BE2C (cell line): ENCODE results near the gene CYP4A11.
"Not testable (repeated sequence)": the region's sequence is repeated elsewhere in the genome, so short reads cannot be mapped to it uniquely, and the experiment has no call there.

Experiments
- DNase-seq: peaks from one replicate; pipeline ENCODE4 v3.0.0-alpha.2; 2020
- H3K27me3 ChIP-seq: fragments of 250-450 bp; sonication (Bioruptor Pico); 2 replicates; pipeline ENCODE4 v1.5.1; 2020; ENCODE audit warnings: mild to moderate bottlenecking
- H3K36me3 ChIP-seq: fragments of 250-450 bp; sonication (Bioruptor Pico); 2 replicates; pipeline ENCODE4 v1.5.1; 2020; ENCODE audit warnings: mild to moderate bottlenecking
- H3K4me1 ChIP-seq: fragments of 250-450 bp; sonication (Bioruptor Pico); 2 replicates; pipeline ENCODE4 v1.5.1; 2020
- H3K4me3 ChIP-seq: 2 replicates; pipeline ENCODE4 v1.5.1; 2011; ENCODE audit warnings: low read depth, low read length
- H3K9me3 ChIP-seq: fragments of 250-450 bp; sonication (Bioruptor Pico); 2 replicates; pipeline ENCODE4 v1.5.1; 2020
- TF ChIP-seq, protein P1 (sequence below): IDR thresholded peaks from 2 replicates; pipeline ENCODE4 v1.5.1; 2012; ENCODE audit warnings: mild to moderate bottlenecking, low read depth, low read length

Gene CYP4A11

DNA sequence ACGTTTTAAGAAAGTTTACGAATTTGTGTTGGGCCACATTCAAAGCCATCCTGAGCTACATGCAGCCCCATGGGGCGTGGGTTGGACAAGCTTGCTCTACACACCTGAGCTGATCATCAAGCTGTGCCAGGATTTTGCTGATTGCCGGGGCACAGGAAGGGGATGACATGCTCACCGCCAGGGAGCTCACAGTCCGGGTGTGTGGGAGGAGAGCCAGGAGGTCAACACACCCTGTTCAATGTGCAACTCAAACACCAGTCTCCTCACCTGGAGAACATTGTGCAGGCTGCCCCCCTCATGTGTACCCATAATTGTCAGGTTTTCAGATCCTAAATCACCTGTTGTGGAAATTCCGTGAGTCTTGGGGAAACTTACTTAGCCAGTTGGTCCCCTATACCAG is 969 bp downstream of the CYP4A11 start:
- TF ChIP-seq, protein P1, sequence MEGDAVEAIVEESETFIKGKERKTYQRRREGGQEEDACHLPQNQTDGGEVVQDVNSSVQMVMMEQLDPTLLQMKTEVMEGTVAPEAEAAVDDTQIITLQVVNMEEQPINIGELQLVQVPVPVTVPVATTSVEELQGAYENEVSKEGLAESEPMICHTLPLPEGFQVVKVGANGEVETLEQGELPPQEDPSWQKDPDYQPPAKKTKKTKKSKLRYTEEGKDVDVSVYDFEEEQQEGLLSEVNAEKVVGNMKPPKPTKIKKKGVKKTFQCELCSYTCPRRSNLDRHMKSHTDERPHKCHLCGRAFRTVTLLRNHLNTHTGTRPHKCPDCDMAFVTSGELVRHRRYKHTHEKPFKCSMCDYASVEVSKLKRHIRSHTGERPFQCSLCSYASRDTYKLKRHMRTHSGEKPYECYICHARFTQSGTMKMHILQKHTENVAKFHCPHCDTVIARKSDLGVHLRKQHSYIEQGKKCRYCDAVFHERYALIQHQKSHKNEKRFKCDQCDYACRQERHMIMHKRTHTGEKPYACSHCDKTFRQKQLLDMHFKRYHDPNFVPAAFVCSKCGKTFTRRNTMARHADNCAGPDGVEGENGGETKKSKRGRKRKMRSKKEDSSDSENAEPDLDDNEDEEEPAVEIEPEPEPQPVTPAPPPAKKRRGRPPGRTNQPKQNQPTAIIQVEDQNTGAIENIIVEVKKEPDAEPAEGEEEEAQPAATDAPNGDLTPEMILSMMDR, result no peak
- no peaks in the 10 kb centered on the region for H3K9me3 ChIP-seq

DNA sequence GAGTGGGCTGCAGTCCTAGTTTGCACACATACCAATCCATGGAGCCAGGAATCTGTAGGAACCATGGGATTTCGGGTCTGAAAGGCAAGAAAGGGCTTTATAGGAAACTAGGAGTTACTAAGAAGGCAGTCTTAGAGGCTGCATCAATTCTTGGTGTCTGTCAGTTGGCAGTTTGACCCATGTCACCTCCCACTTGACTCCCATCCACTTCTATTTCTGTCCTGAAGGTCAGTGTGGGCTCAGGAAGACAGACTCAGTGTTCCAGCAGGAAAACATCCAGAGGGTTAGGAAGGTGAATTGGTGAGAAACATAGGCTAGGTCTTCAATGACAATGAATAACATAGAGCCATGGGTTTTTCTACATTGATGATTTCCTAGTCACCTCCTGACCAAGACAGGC is 4.0 kb downstream of the CYP4A11 start:
- DNase-seq, result no peak
- TF ChIP-seq, protein P1, result no peak

More for the DNA sequence above, 969 bp downstream of the CYP4A11 start:
- DNase-seq, result no peak
- H3K36me3 ChIP-seq, result no peaks in the 10 kb centered on the region
- H3K27me3 ChIP-seq, result no peaks in the 10 kb centered on the region
- H3K4me3 ChIP-seq, result no peak overlapping the region
- H3K4me1 ChIP-seq, result no peaks in the 10 kb centered on the region

GRCh38 chr1:46936788-46937187 is 4.5 kb downstream of the CYP4A11 start:
- H3K4me1 ChIP-seq, result no peaks in the 10 kb centered on the region
- TF ChIP-seq, protein P1, result no peak
- H3K9me3 ChIP-seq, result no peaks in the 10 kb centered on the region
- no peaks in the 10 kb centered on the region for H3K27me3 ChIP-seq
- no peak for DNase-seq
- H3K4me3 ChIP-seq, result no peak overlapping the region
- no peaks in the 10 kb centered on the region for H3K36me3 ChIP-seq

More for the DNA sequence above, 4.0 kb downstream of the CYP4A11 start:
- Histone ChIP-seq H3K27me3 (no peaks in the 10 kb centered on the region), H3K36me3 (no peaks in the 10 kb centered on the region), H3K9me3 (no peaks in the 10 kb centered on the region), H3K4me1 (no peaks in the 10 kb centered on the region), H3K4me3 (no peak overlapping the region)

- TF ChIP-seq, protein P1, result peak; percentile 24
- H3K4me1 ChIP-seq, H3K27me3 ChIP-seq, H3K9me3 ChIP-seq, H3K36me3 ChIP-seq, DNase-seq, H3K4me3 ChIP-seq: not testable (repeated sequence)
Measured at GRCh38 chr1:46934852-46935251, 6.4 kb downstream of the CYP4A11 start.

- H3K4me1 ChIP-seq, H3K4me3 ChIP-seq, H3K36me3 ChIP-seq, DNase-seq, H3K9me3 ChIP-seq, H3K27me3 ChIP-seq: not testable (repeated sequence)
Measured at GRCh38 chr1:46932020-46932419, 9.3 kb downstream of the CYP4A11 start.

GRCh38 chr1:46931151-46931550 is 10.1 kb downstream of the CYP4A11 start:
- Histone ChIP-seq H3K4me1 (no peaks in the 10 kb centered on the region), H3K4me3 (no peak overlapping the region), H3K36me3 (no peaks in the 10 kb centered on the region), H3K9me3 (no peaks in the 10 kb centered on the region), H3K27me3 (no peaks in the 10 kb centered on the region)
- TF ChIP-seq, protein P1, result no peak
- DNase-seq, result no peak

GRCh38 chr1:46927249-46927835 is 13.9 kb downstream of the CYP4A11 start:
- DNase-seq, result no peak
- TF ChIP-seq, protein P1, result no peak
- no peaks in the 10 kb centered on the region for H3K36me3 ChIP-seq

More at GRCh38 chr1:46927249-46927835, 13.9 kb downstream of the CYP4A11 start:
- H3K27me3 ChIP-seq, result no peaks in the 10 kb centered on the region
- H3K9me3 ChIP-seq, result no peaks in the 10 kb centered on the region
- no peaks in the 10 kb centered on the region for H3K4me1 ChIP-seq
- H3K4me3 ChIP-seq, result no peak overlapping the region
